GM21737 (cell line): ENCODE measurements around the gene CYB5R2.
"Not testable (repeated sequence)": the region's sequence is repeated elsewhere in the genome, so short reads cannot be mapped to it uniquely, and the experiment has no call there.

Source experiments
- ATAC-seq: cut with Tn5 transposase; IDR thresholded peaks from one replicate; pipeline ENCODE4 v1.9.1; 2021; ENCODE audit warnings: mild to moderate bottlenecking, moderate library complexity; ENCODE audit not compliant: unreplicated experiment

Gene CYB5R2

GRCh38 chr11:7670641-7671040, 2.7 kb downstream of the CYB5R2 start:
- ATAC-seq, result no peak

- no peak for ATAC-seq
Measured at GRCh38 chr11:7668911-7669310, 4.4 kb downstream of the CYB5R2 start.

- ATAC-seq, result no peak
Measured at GRCh38 chr11:7668464-7668863, 4.8 kb downstream of the CYB5R2 start.

- no peak for ATAC-seq
Measured at GRCh38 chr11:7667460-7667859, 5.8 kb downstream of the CYB5R2 start.

GRCh38 chr11:7666292-7666866, 6.9 kb downstream of the CYB5R2 start:
- ATAC-seq, result no peak

GRCh38 chr11:7665473-7666291, 7.6 kb downstream of the CYB5R2 start:
- peak; percentile 95 for ATAC-seq

GRCh38 chr11:7664867-7665266, 8.4 kb downstream of the CYB5R2 start:
- no peak for ATAC-seq

GRCh38 chr11:7663531-7663930, 9.8 kb downstream of the CYB5R2 start:
- not testable (repeated sequence) for ATAC-seq

- ATAC-seq, result no peak
Measured at GRCh38 chr11:7657306-7658025, 15.8 kb downstream of the CYB5R2 start.

- ATAC-seq, result no peak
Measured at GRCh38 chr11:7656704-7657103, 16.6 kb downstream of the CYB5R2 start.

GRCh38 chr11:7655253-7656217, 17.8 kb downstream of the CYB5R2 start:
- no peak for ATAC-seq

- no peak for ATAC-seq
Measured at GRCh38 chr11:7654195-7654705, 19.1 kb downstream of the CYB5R2 start.

GRCh38 chr11:7651700-7652099, 21.6 kb downstream of the CYB5R2 start:
- ATAC-seq, result no peak

- ATAC-seq, result no peak
Measured at GRCh38 chr11:7651140-7651551, 22.2 kb downstream of the CYB5R2 start.

GRCh38 chr11:7648264-7648663, 25.0 kb downstream of the CYB5R2 start:
- no peak for ATAC-seq

GRCh38 chr11:7646866-7647265, 26.4 kb downstream of the CYB5R2 start:
- ATAC-seq, result no peak

GRCh38 chr11:7645206-7645605, 28.1 kb downstream of the CYB5R2 start:
- no peak for ATAC-seq

GRCh38 chr11:7643314-7643713, 30.0 kb downstream of the CYB5R2 start:
- ATAC-seq, result no peak

- no peak for ATAC-seq
Measured at GRCh38 chr11:7642747-7643146, 30.6 kb downstream of the CYB5R2 start.

GRCh38 chr11:7640816-7641215, 32.5 kb downstream of the CYB5R2 start:
- ATAC-seq, result no peak

- ATAC-seq, result no peak
Measured at GRCh38 chr11:7639643-7640025, 33.7 kb downstream of the CYB5R2 start.
